PC-9 (cell line): ENCODE measurements around the gene SYTL2. TPM values are rescaled to one million over a fixed set of nuclear protein-coding genes. Genes with fewer than 3 reads are reported as not detected.

Experiments
- BruUV-seq: library from RNA; stranded (reverse); fragments of 400-500 nt; replicated peaks from 2 replicates; lab custom pipeline; 2021; lab: Mats Ljungman, UMichigan
- CTCF ChIA-PET: fragments of 300-600 bp; sonication (Branson Sonifier 250); formaldehyde crosslinking; loops from one replicate; lab custom pipeline; 2022; ENCODE audit warnings: antibody characterized with exemption; lab: Charles Lee
- POLR2A ChIA-PET: fragments of 300-600 bp; sonication (Branson Sonifier 250); formaldehyde crosslinking; loops from one replicate; lab custom pipeline; 2022; ENCODE audit warnings: antibody characterized with exemption; ENCODE audit not compliant: unreplicated experiment; lab: Charles Lee
- DNase-seq, 2 experiments: peaks; one replicate each; pipeline versions ENCODE4 v3.0.0 to v3.0.0-alpha.2; 2015 to 2022; ENCODE audit warnings: mixed read lengths in 1 of 2
- H2AFZ ChIP-seq: fragments of 200-600 bp; sonication (generic); 2 replicates; pipeline ENCODE4 v1.8.1; 2017; ENCODE audit warnings: antibody characterized with exemption
- H3F3A ChIP-seq: fragments of 200-600 bp; sonication (generic); 2 replicates; pipeline ENCODE4 v1.8.1; 2017; ENCODE audit warnings: antibody characterized with exemption, mild to moderate bottlenecking, low read depth; ENCODE audit not compliant: insufficient read depth
- H3K27ac ChIP-seq: fragments of 200-600 bp; sonication (generic); 2 replicates; pipeline ENCODE4 v1.6.1; 2016; ENCODE audit warnings: mixed run types
- H3K27me3 ChIP-seq: fragments of 200-600 bp; sonication (generic); 2 replicates; pipeline ENCODE4 v1.6.1; 2016; ENCODE audit warnings: low read depth, mixed run types; ENCODE audit not compliant: insufficient read depth
- H3K36me3 ChIP-seq: fragments of 200-600 bp; sonication (generic); 2 replicates; pipeline ENCODE4 v1.6.1; 2016; ENCODE audit warnings: low read depth, mixed run types
- H3K4me1 ChIP-seq: fragments of 200-600 bp; sonication (generic); replicated peaks from 2 replicates; pipeline ENCODE4 v1.6.1; 2016; ENCODE audit warnings: mixed run types; ENCODE audit not compliant: insufficient read depth
- H3K4me2 ChIP-seq: fragments of 200-600 bp; sonication (generic); 2 replicates; pipeline ENCODE4 v1.6.1; 2017; ENCODE audit warnings: mixed run types
- H3K4me3 ChIP-seq: fragments of 200-600 bp; sonication (generic); 2 replicates; pipeline ENCODE4 v1.6.1; 2016; ENCODE audit warnings: mixed run types
- H3K79me2 ChIP-seq: fragments of 200-600 bp; sonication (generic); 2 replicates; pipeline ENCODE4 v1.6.1; 2017; ENCODE audit warnings: low read depth, mixed run types
- H3K9me2 ChIP-seq: fragments of 200-600 bp; sonication (generic); 2 replicates; pipeline ENCODE4 v1.8.1; 2017; ENCODE audit warnings: mild to moderate bottlenecking; ENCODE audit not compliant: insufficient read depth
- H3K9me3 ChIP-seq: fragments of 200-600 bp; sonication (generic); 2 replicates; pipeline ENCODE4 v1.8.1; 2016; ENCODE audit warnings: low read depth; ENCODE audit not compliant: insufficient read depth
- H4K20me1 ChIP-seq: fragments of 200-600 bp; sonication (generic); 2 replicates; pipeline ENCODE4 v1.8.1; 2017; ENCODE audit not compliant: insufficient read depth
- EZH2 ChIP-seq: fragments of 200-600 bp; sonication (generic); IDR thresholded peaks from 2 replicates; pipeline ENCODE4 v1.8.0; 2017; ENCODE audit warnings: antibody characterized with exemption, low read depth
- intact Hi-C: fragments of 100-400 bp; cut with micrococcal nuclease; formaldehyde crosslinking; loops from one replicate; pipeline ENCODE4 v1.10.0; 2022; ENCODE audit not compliant: unreplicated experiment
- total RNA-seq: library from RNA; stranded (reverse); gene quantifications from 2 replicates; pipeline ENCODE4 v1.2.3, GENCODE V29; 2021
- TF ChIP-seq, protein P1 (sequence below): fragments of 200-600 bp; sonication (generic); conservative IDR thresholded peaks from 2 replicates; pipeline ENCODE4 v1.6.1; 2017; ENCODE audit warnings: mixed run types, antibody characterized with exemption, mild to moderate bottlenecking, moderate library complexity

Gene SYTL2
- total RNA-seq, 1 experiment from 2014 or later, result 13.3 TPM

DNA sequence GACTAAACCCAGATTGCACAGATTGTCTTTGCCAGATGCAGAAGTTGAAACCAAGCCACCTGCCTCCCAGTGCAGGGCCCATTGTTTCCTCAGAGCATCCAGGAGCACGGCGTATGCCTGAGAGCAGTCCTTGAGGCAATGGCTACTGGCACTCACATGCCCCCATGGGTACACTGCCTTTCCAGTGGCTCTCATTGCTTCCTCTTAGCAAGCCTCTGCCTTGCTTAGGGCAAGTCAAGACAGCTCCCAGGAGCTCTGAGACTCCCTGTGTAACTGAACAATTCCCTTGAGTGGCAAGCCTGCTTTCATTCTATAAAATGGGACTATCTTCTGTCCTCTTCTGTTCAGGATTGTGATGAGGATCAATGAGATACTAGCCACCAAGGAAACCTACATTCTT is 4.1 kb downstream of the SYTL2 start:
- Histone ChIP-seq H2AFZ (no peak overlapping the region), H3K79me2 (no peaks in the 10 kb centered on the region), H3K4me1 (peaks cover 17% of the 10 kb centered on the region), H3K9me3 (no peaks in the 10 kb centered on the region), H3K36me3 (no peaks in the 10 kb centered on the region), H4K20me1 (no peaks in the 10 kb centered on the region), H3K27me3 (no peaks in the 10 kb centered on the region), H3F3A (peaks cover 15% of the 10 kb centered on the region; the same call in 1 of the 2 replicates), H3K4me2 (no peak overlapping the region), H3K4me3 (no peak overlapping the region), H3K27ac (no peak overlapping the region), H3K9me2 (no peaks in the 10 kb centered on the region)
- POLR2A ChIA-PET, result no interaction called here
- BruUV-seq, result no TSS peak
- no peak for TF ChIP-seq EZH2
- TF ChIP-seq, protein P1, sequence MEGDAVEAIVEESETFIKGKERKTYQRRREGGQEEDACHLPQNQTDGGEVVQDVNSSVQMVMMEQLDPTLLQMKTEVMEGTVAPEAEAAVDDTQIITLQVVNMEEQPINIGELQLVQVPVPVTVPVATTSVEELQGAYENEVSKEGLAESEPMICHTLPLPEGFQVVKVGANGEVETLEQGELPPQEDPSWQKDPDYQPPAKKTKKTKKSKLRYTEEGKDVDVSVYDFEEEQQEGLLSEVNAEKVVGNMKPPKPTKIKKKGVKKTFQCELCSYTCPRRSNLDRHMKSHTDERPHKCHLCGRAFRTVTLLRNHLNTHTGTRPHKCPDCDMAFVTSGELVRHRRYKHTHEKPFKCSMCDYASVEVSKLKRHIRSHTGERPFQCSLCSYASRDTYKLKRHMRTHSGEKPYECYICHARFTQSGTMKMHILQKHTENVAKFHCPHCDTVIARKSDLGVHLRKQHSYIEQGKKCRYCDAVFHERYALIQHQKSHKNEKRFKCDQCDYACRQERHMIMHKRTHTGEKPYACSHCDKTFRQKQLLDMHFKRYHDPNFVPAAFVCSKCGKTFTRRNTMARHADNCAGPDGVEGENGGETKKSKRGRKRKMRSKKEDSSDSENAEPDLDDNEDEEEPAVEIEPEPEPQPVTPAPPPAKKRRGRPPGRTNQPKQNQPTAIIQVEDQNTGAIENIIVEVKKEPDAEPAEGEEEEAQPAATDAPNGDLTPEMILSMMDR, result no peak
- no peak for DNase-seq
- intact Hi-C loops, result no loop called here
- CTCF ChIA-PET, result no interaction called here

DNA sequence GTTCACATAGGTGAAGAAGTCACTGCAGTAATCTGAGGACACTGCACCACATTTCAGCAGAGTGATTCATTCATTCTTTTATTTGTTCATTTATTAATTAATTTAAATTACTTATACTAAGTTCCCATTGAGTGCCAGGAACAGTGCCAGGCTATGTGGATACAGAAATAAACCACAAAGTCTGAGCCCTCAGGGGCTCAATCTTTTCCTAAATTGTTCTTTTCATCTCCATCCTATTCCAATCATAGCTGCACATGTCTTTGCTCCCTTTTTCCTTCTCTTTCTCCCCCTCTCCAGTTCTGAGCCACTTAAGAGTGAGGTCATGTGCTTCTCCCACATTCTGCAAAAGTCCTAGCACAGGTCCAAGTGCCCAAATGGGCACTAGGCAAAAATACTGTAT is 4.9 kb downstream of the SYTL2 start:
- Histone ChIP-seq H3F3A (peaks cover 15% of the 10 kb centered on the region; the same call in 1 of the 2 replicates), H3K27ac (no peak overlapping the region), H3K4me3 (no peak overlapping the region), H3K9me2 (no peaks in the 10 kb centered on the region), H3K79me2 (no peaks in the 10 kb centered on the region), H3K9me3 (no peaks in the 10 kb centered on the region), H3K36me3 (no peaks in the 10 kb centered on the region), H3K27me3 (no peaks in the 10 kb centered on the region), H3K4me2 (no peak overlapping the region), H4K20me1 (no peaks in the 10 kb centered on the region), H2AFZ (no peak overlapping the region), H3K4me1 (peaks cover 17% of the 10 kb centered on the region)
- ChIA-PET POLR2A (no interaction called here), CTCF (no interaction called here)
- BruUV-seq, result no TSS peak
- intact Hi-C loops, result no loop called here
- DNase-seq, result no peak
- TF ChIP-seq, protein P1, result no peak
- TF ChIP-seq EZH2, result no peak

DNA sequence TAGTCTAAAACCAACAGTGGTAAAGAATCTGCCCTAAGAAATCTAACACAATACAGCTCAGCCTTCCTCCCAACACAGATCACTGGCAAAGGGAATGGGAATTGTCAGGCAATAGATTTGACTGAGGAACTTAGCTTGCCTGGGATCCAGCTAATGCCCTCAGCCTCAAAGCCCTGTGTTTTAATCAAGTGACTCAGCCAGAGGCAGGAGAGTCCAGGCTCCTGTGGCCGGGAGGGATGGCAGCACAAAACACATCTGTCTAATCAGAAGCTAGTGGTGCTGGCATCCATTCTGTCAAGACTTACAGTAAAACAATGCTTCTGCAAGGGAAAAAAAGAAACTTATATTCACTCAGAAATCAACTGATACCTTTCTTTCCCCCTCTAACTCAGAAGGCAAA is 5.6 kb downstream of the SYTL2 start:
- POLR2A ChIA-PET, result interaction anchor here (0.6 kb wide), 1 partner anchor 114 kb away, joined by 17 read pairs; no protein-coding TSS in a partner anchor
- no peak for DNase-seq
- no TSS peak for BruUV-seq

More for the DNA sequence above, 5.6 kb downstream of the SYTL2 start:
- TF ChIP-seq, protein P1, result no peak
- TF ChIP-seq EZH2, result no peak
- H3K4me1 ChIP-seq, result peaks cover 17% of the 10 kb centered on the region
- H3K9me2 ChIP-seq, result no peaks in the 10 kb centered on the region
- H3K36me3 ChIP-seq, result no peaks in the 10 kb centered on the region
- no peak overlapping the region for H3K4me2 ChIP-seq
- intact Hi-C loops, result no loop called here
- H3K27ac ChIP-seq, result no peak overlapping the region
- no peaks in the 10 kb centered on the region for H3K27me3 ChIP-seq
- H3K9me3 ChIP-seq, result no peaks in the 10 kb centered on the region
- no peak overlapping the region for H2AFZ ChIP-seq
- H3K79me2 ChIP-seq, result no peaks in the 10 kb centered on the region
- H4K20me1 ChIP-seq, result no peaks in the 10 kb centered on the region
- H3F3A ChIP-seq, result peaks cover 11% of the 10 kb centered on the region; the same call in 1 of the 2 replicates
- H3K4me3 ChIP-seq, result no peak overlapping the region
- CTCF ChIA-PET, result no interaction called here
